ENCODE results near the gene GPR155. TPM values are rescaled to one million over a fixed set of nuclear protein-coding genes. Genes with fewer than 3 reads are reported as not detected.

GPR155 gene
- total and polyA plus RNA-seq, 10 donors: 0.80 to 15.5 (median 10.3) TPM

GRCh38 chr2:174449033-174449432 is 37.8 kb downstream of the GPR155 start:
- no peak for DNase-seq
- Histone ChIP-seq H3K27ac (no peak overlapping the region), H3K4me1 (no peaks in the 10 kb centered on the region), H3K36me3 (peaks cover 0 to 61% (median 7%) of the 10 kb centered on the region in 6 donors), H3K9me3 (no peaks in the 10 kb centered on the region), H3K4me3 (no peak overlapping the region), H3K27me3 (replicated peaks in 1 of 7) (no peaks in the 10 kb centered on the region)
- WGBS, 5 donors: 85 to 96% (median 90%) methylated on average over 2 of the region's 2 CpGs
- TF ChIP-seq POLR2A (IDR thresholded peaks at IDR 0.05) (no peak), CTCF (IDR thresholded peaks at IDR 0.05 in 8 of 11, conservative IDR thresholded peaks at IDR 0.05 in 3 of 11) (no peak), POLR2AphosphoS5 (IDR thresholded peaks at IDR 0.05) (no peak)
- intact Hi-C loops (cut with DNase I; ENCODE audit: low total_unique reads): no loop called here

GRCh38 chr2:174446531-174446930 is 40.3 kb downstream of the GPR155 start:
- no peak for TF ChIP-seq POLR2AphosphoS5 (IDR thresholded peaks at IDR 0.05)
- TF ChIP-seq POLR2A (IDR thresholded peaks at IDR 0.05): no peak
- TF ChIP-seq CTCF (IDR thresholded peaks at IDR 0.05 in 8 of 11, conservative IDR thresholded peaks at IDR 0.05 in 3 of 11): no peak

GRCh38 chr2:174445248-174445647 is 41.6 kb downstream of the GPR155 start:
- no peak for DNase-seq
- TF ChIP-seq POLR2A (IDR thresholded peaks at IDR 0.05): no peak
- no peak for TF ChIP-seq CTCF (IDR thresholded peaks at IDR 0.05 in 8 of 11, conservative IDR thresholded peaks at IDR 0.05 in 3 of 11)
- TF ChIP-seq POLR2AphosphoS5 (IDR thresholded peaks at IDR 0.05): no peak
- intact Hi-C loops (cut with DNase I; ENCODE audit: low total_unique reads): no loop called here
- no peaks in the 10 kb centered on the region for H3K9me3 ChIP-seq
- H3K36me3 ChIP-seq: peaks cover 0 to 65% (median 7%) of the 10 kb centered on the region in 6 donors
- H3K27me3 ChIP-seq (replicated peaks in 1 of 7): no peaks in the 10 kb centered on the region
- 85 to 94% (median 88%) methylated on average over 3 of the region's 3 CpGs for WGBS, 5 donors
- no peak overlapping the region for H3K27ac ChIP-seq
- no peaks in the 10 kb centered on the region for H3K4me1 ChIP-seq
- H3K4me3 ChIP-seq: no peak overlapping the region

More at GRCh38 chr2:174446531-174446930, 40.3 kb downstream of the GPR155 start:
- no peak overlapping the region for H3K27ac ChIP-seq
- H3K4me3 ChIP-seq: no peak overlapping the region
- 96 to 98% (median 97%) methylated on average over 4 of the region's 4 CpGs for WGBS, 5 donors
- H3K4me1 ChIP-seq: no peaks in the 10 kb centered on the region
- no peaks in the 10 kb centered on the region for H3K27me3 ChIP-seq (replicated peaks in 1 of 7)
- no peaks in the 10 kb centered on the region for H3K9me3 ChIP-seq
- intact Hi-C loops (cut with DNase I; ENCODE audit: low total_unique reads): no loop called here
- peaks cover 0 to 63% (median 7%) of the 10 kb centered on the region in 6 donors for H3K36me3 ChIP-seq
- no peak for DNase-seq

- no peak overlapping the region for H3K27ac ChIP-seq
- intact Hi-C loops (cut with DNase I; ENCODE audit: low total_unique reads): no loop called here
- H3K9me3 ChIP-seq: no peaks in the 10 kb centered on the region
- no peak for DNase-seq
- WGBS, 5 donors: 71 to 89% (median 82%) methylated on average over 6 of the region's 6 CpGs
- no peaks in the 10 kb centered on the region for H3K4me1 ChIP-seq
- peaks cover 0 to 66% (median 7%) of the 10 kb centered on the region in 6 donors for H3K36me3 ChIP-seq
- H3K27me3 ChIP-seq (replicated peaks in 1 of 7): no peaks in the 10 kb centered on the region
- H3K4me3 ChIP-seq: no peak overlapping the region
- TF ChIP-seq POLR2AphosphoS5 (IDR thresholded peaks at IDR 0.05): no peak
- no peak for TF ChIP-seq CTCF (IDR thresholded peaks at IDR 0.05 in 8 of 11, conservative IDR thresholded peaks at IDR 0.05 in 3 of 11)
- TF ChIP-seq POLR2A (IDR thresholded peaks at IDR 0.05): no peak
These were observed 42.1 kb downstream of the GPR155 start for GRCh38 chr2:174444761-174445160.

Data from spleen (tissue), 11 donors.